Activated B cell treated with CpG ODN at 0.5 μM for 24 hours (primary cell): ENCODE data around the gene NIPBL. TPM values are rescaled to one million over a fixed set of nuclear protein-coding genes. Genes with fewer than 3 reads are reported as not detected.
"Not testable (repeated sequence)": the region's sequence is repeated elsewhere in the genome, so short reads cannot be mapped to it uniquely, and the experiment has no call there.

Source experiments
- ATAC-seq: fragments of 200-7000 bp; cut with Tn5 transposase; one replicate; pipeline ENCODE4 v1.10.0; 2021; ENCODE audit warnings: low read depth, mild to moderate bottlenecking, moderate library complexity
- CTCF ChIA-PET: fragments of 350-600 bp; sonication (Branson Sonifier 250); formaldehyde crosslinking; loops from one replicate; lab custom pipeline; 2021; ENCODE audit warnings: antibody characterized with exemption; lab: Charles Lee
- POLR2A ChIA-PET: fragments of 350-600 bp; sonication (Branson Sonifier 250); formaldehyde crosslinking; loops from one replicate; lab custom pipeline; 2021; ENCODE audit warnings: antibody characterized with exemption; lab: Charles Lee
- DNase-seq: peaks from one replicate; pipeline ENCODE4 v3.0.0; 2022
- H3K27ac Mint-ChIP-seq: one replicate; pipeline ENCODE4 v1.8.0; 2020; ENCODE audit warnings: mixed read lengths
- H3K27me3 Mint-ChIP-seq: one replicate; pipeline ENCODE4 v1.8.0; 2021; ENCODE audit warnings: mixed read lengths
- H3K36me3 Mint-ChIP-seq: one replicate; pipeline ENCODE4 v1.8.0; 2021; ENCODE audit warnings: low read depth, mixed read lengths
- H3K4me1 Mint-ChIP-seq: one replicate; pipeline ENCODE4 v1.8.0; 2021; ENCODE audit warnings: mixed read lengths
- H3K4me3 Mint-ChIP-seq: one replicate; pipeline ENCODE4 v1.8.0; 2020; ENCODE audit warnings: mild to moderate bottlenecking, mixed read lengths
- H3K9me3 Mint-ChIP-seq: one replicate; pipeline ENCODE4 v1.8.0; 2020; ENCODE audit warnings: mixed read lengths
- CTCF ChIP-seq: fragments of 200-600 bp; IDR thresholded peaks from one replicate; pipeline ENCODE4 v1.8.0; 2022; ENCODE audit warnings: antibody characterized with exemption, mild to moderate bottlenecking
- intact Hi-C: fragments of 100-400 bp; cut with micrococcal nuclease; formaldehyde crosslinking; loops from one replicate; pipeline ENCODE4 v1.15.1; 2024
- total RNA-seq: library from RNA; stranded (reverse); gene quantifications from 2 replicates; pipeline ENCODE4 v1.2.3, GENCODE V29; 2022

The NIPBL gene
- total RNA-seq, 1 donor from 2014 or later, result 82.5 TPM

GRCh38 chr5:36998578-36998977 is 122.0 kb downstream of the NIPBL start:
- no peaks in the 10 kb centered on the region for H3K27me3 Mint-ChIP-seq
- no peak for ATAC-seq
- no peaks in the 10 kb centered on the region for H3K9me3 Mint-ChIP-seq
- no peak for TF ChIP-seq CTCF
- no peak for DNase-seq
- POLR2A ChIA-PET, result no interaction called here
- H3K36me3 Mint-ChIP-seq, result peaks cover 69% of the 10 kb centered on the region
- no peaks in the 10 kb centered on the region for H3K4me1 Mint-ChIP-seq
- intact Hi-C loops, result no loop called here
- H3K27ac Mint-ChIP-seq, result no peak overlapping the region
- H3K4me3 Mint-ChIP-seq, result no peak overlapping the region
- CTCF ChIA-PET, result no interaction called here

GRCh38 chr5:37002176-37002751 is 125.7 kb downstream of the NIPBL start:
- no peaks in the 10 kb centered on the region for H3K27me3 Mint-ChIP-seq
- ChIA-PET CTCF (no interaction called here), POLR2A (no interaction called here)
- H3K4me3 Mint-ChIP-seq, result no peak overlapping the region
- TF ChIP-seq CTCF, result no peak
- H3K27ac Mint-ChIP-seq, result no peak overlapping the region
- H3K36me3 Mint-ChIP-seq, result peaks cover 62% of the 10 kb centered on the region
- no peak for ATAC-seq
- no peak for DNase-seq
- intact Hi-C loops, result no loop called here
- H3K4me1 Mint-ChIP-seq, result no peaks in the 10 kb centered on the region
- H3K9me3 Mint-ChIP-seq, result no peaks in the 10 kb centered on the region

GRCh38 chr5:37005252-37005651 is 128.7 kb downstream of the NIPBL start:
- Mint-ChIP-seq H3K36me3 (peaks cover 63% of the 10 kb centered on the region), H3K27ac (no peak overlapping the region), H3K4me1 (no peaks in the 10 kb centered on the region), H3K4me3 (no peak overlapping the region), H3K9me3 (no peaks in the 10 kb centered on the region), H3K27me3 (no peaks in the 10 kb centered on the region)
- intact Hi-C loops, result loop anchor here (5.0 kb wide), 2 partner anchors 313 to 763 kb away; partner anchors contain the start of gene NADK2
- no peak for TF ChIP-seq CTCF
- ChIA-PET CTCF (interaction anchor here (0.7 to 2.1 kb wide), 8 partner anchors 13 to 278 kb away, joined by 3 to 8 read pairs (median 4); no protein-coding TSS in a partner anchor), POLR2A (interaction anchor here (1.1 kb wide), 1 partner anchor 18 kb away, joined by 3 read pairs; no protein-coding TSS in a partner anchor)
- no peak for DNase-seq
- ATAC-seq, result no peak

- intact Hi-C loops, result loop anchor here (1.0 to 5.0 kb wide), 4 partner anchors 129 to 764 kb away; partner anchors contain the start of genes NADK2 and NIPBL
- no peaks in the 10 kb centered on the region for H3K27me3 Mint-ChIP-seq
- POLR2A ChIA-PET, result no interaction called here
- H3K27ac Mint-ChIP-seq, result no peak overlapping the region
- ATAC-seq (no peak), DNase-seq (no peak)
- TF ChIP-seq CTCF, result no peak
- H3K4me3 Mint-ChIP-seq, result no peak overlapping the region
- peaks cover 60% of the 10 kb centered on the region for H3K36me3 Mint-ChIP-seq
- no peaks in the 10 kb centered on the region for H3K4me1 Mint-ChIP-seq
- CTCF ChIA-PET, result interaction anchor here (1.0 to 2.1 kb wide), 6 partner anchors 13 to 278 kb away, joined by 3 to 8 read pairs (median 5); no protein-coding TSS in a partner anchor
- H3K9me3 Mint-ChIP-seq, result no peaks in the 10 kb centered on the region
Observed at GRCh38 chr5:37005946-37006540, 129.5 kb downstream of the NIPBL start.

GRCh38 chr5:37013181-37013580 is 136.6 kb downstream of the NIPBL start:
- DNase-seq, H3K27ac Mint-ChIP-seq, H3K4me3 Mint-ChIP-seq, H3K27me3 Mint-ChIP-seq, CTCF ChIA-PET, H3K4me1 Mint-ChIP-seq, POLR2A ChIA-PET, intact Hi-C loops, ATAC-seq, H3K9me3 Mint-ChIP-seq: not testable (repeated sequence)
- H3K36me3 Mint-ChIP-seq, result peaks cover 51% of the 10 kb centered on the region
